Sigmoid colon (tissue), 7 donors: ENCODE results near the gene ZFPL1. TPM values are rescaled to one million over a fixed set of nuclear protein-coding genes. Genes with fewer than 3 reads are reported as not detected.
A peak's percentile ranks its signal among the peaks of the same experiment; 100 is the strongest.
"Not testable (repeated sequence)": the region's sequence is repeated elsewhere in the genome, so short reads cannot be mapped to it uniquely, and the experiment has no call there.

Source experiments
- DNase-seq: peaks from one replicate; pipeline ENCODE4 v3.0.0-alpha.2; 2019
- H3K27ac ChIP-seq, 4 donors: fragments of 200-600 bp; sonication (generic); one replicate each; pipeline ENCODE4 v1.5.1; 2016 to 2019; ENCODE audit warnings: mild to moderate bottlenecking in 1 of 4
- H3K27me3 ChIP-seq, 3 donors: fragments of 200-600 bp; sonication (generic); one replicate each; pipeline ENCODE4 v1.5.1; 2019; ENCODE audit warnings: mild to moderate bottlenecking in 1 of 3
- H3K36me3 ChIP-seq, 4 donors: fragments of 200-600 bp; sonication (generic); one replicate each; pipeline ENCODE4 v1.5.1; 2016 to 2019
- H3K4me1 ChIP-seq, 4 donors: fragments of 200-600 bp; sonication (generic); one replicate each; pipeline ENCODE4 v1.5.1; 2017 to 2019
- H3K4me3 ChIP-seq, 4 donors: fragments of 200-600 bp; sonication (generic); one replicate each; pipeline ENCODE4 v1.5.1; 2017 to 2019; ENCODE audit warnings: mild to moderate bottlenecking in 2 of 4, moderate library complexity in 1 of 4
- H3K9me3 ChIP-seq, 4 donors: fragments of 200-600 bp in 3 of 4; sonication (generic) in 3 of 4; one replicate each; pipeline versions ENCODE4 v1.5.1 to v1.6.1; 2013 to 2019
- CTCF ChIP-seq, 4 experiments: fragments of 450-650 bp in 3 of 4; fragments of 200-600 bp in 1 of 4; IDR thresholded peaks; one replicate each; pipeline ENCODE4 v1.5.1; 2016 to 2019; ENCODE audit warnings: antibody characterized with exemption in 4 of 4, mild to moderate bottlenecking in 3 of 4, moderate library complexity in 2 of 4
- EP300 ChIP-seq, 4 donors: sonication (generic); formaldehyde crosslinking; IDR thresholded peaks; one replicate each; pipeline ENCODE4 v1.6.1; 2017; ENCODE audit warnings: antibody characterized with exemption in 4 of 4
- POLR2A ChIP-seq, 2 donors: fragments of 450-650 bp; IDR thresholded peaks; one replicate each; pipeline ENCODE4 v1.6.1; 2016; ENCODE audit warnings: antibody characterized with exemption in 2 of 2, mild to moderate bottlenecking in 2 of 2, moderate library complexity in 2 of 2
- POLR2AphosphoS5 ChIP-seq, 4 donors: sonication (generic); formaldehyde crosslinking; IDR thresholded peaks; one replicate each; pipeline ENCODE4 v1.6.1; 2017; ENCODE audit warnings: antibody characterized with exemption in 4 of 4
- WGBS, 2 donors: extraction: QIAGEN DNeasy Blood & Tissue Kit; methylation state at CpG; one replicate each; pipeline ENCODE4 v1.1.7; 2013; 5-methylcytosine and 5-hydroxymethylcytosine counted together
- intact Hi-C: fragments of 100-400 bp; cut with DNase I; formaldehyde crosslinking; loops from one replicate; pipeline ENCODE4 v1.15.1; 2023
- polyA plus RNA-seq, 3 donors: library from polyadenylated mRNA; stranded (reverse); fragments of 200-250 nt; gene quantifications; one replicate each; pipeline ENCODE4 v1.2.3, GENCODE V29; 2013
- total RNA-seq, 4 donors: library from RNA; depleted of rRNA; stranded (reverse); fragments of >200 nt; gene quantifications; one replicate each; pipeline ENCODE4 v1.1.0, GENCODE V29; 2016
- donor health status: healthy with polysubstance abuse.
- donor health status: Bipolar disorder and iron deficiency.
- donor health status: healthy.

Gene ZFPL1
- total and polyA plus RNA-seq, 7 donors, result 26.1 to 61.5 (median 38.8) TPM

GRCh38 chr11:65117206-65118096 is 33.4 kb downstream of the ZFPL1 start, which contains the start of gene ZNHIT2:
ZNHIT2 (minus strand) TSS chr11:65117701; CDS start chr11:65117653, 48 bp downstream.
- peak in 1 of 4 donors; percentile 35 for TF ChIP-seq EP300 (IDR thresholded peaks at IDR 0.05)
- peak; percentile 33 to 36 for TF ChIP-seq POLR2A (IDR thresholded peaks at IDR 0.05)
- TF ChIP-seq CTCF (IDR thresholded peaks at IDR 0.05), result peak; percentile 84 to 97 (median 92)
- TF ChIP-seq POLR2AphosphoS5 (IDR thresholded peaks at IDR 0.05), result peak; percentile 74 to 92 (median 82)
- Histone ChIP-seq H3K4me1 (peaks cover 0 to 57% (median 45%) of the 10 kb centered on the region in 4 donors), H3K27me3 (no peaks in the 10 kb centered on the region), H3K36me3 (peaks cover 9 to 37% (median 18%) of the 10 kb centered on the region in 4 donors), H3K4me3 (peak within 1 kb of the TSS; percentile 68 to 98 (median 89)), H3K27ac (peak within 1 kb of the TSS; percentile 87 to 97 (median 90)), H3K9me3 (no peaks in the 10 kb centered on the region)
- peak; percentile 100 for DNase-seq
- intact Hi-C loops, result loop anchor here (1.0 to 10.0 kb wide), 5 partner anchors 33 to 497 kb away; partner anchors contain the start of genes ARL2, CDC42BPG, CDCA5 and MAP3K11
- 0 to 1% methylated on average over 89 of the region's 89 CpGs for WGBS, 2 donors

- peak overlapping the region; percentile 72 to 89 (median 81) for H3K27ac ChIP-seq
- intact Hi-C loops, result loop anchor here (10.0 kb wide), 2 partner anchors 273 to 497 kb away; partner anchors contain the start of genes CDC42BPG, MAP3K11 and PCNX3
- peak; percentile 52 for DNase-seq
- peaks cover 0 to 57% (median 44%) of the 10 kb centered on the region in 4 donors for H3K4me1 ChIP-seq
- no peaks in the 10 kb centered on the region for H3K9me3 ChIP-seq
- H3K4me3 ChIP-seq, result no peak overlapping the region
- 84 to 86% methylated on average over 18 of the region's 18 CpGs for WGBS, 2 donors
- H3K27me3 ChIP-seq, result no peaks in the 10 kb centered on the region
- TF ChIP-seq POLR2A (IDR thresholded peaks at IDR 0.05), result no peak
- TF ChIP-seq CTCF (IDR thresholded peaks at IDR 0.05), result peak in 2 of 4 experiments; percentile 20 to 27
- peaks cover 9 to 37% (median 18%) of the 10 kb centered on the region in 4 donors for H3K36me3 ChIP-seq
Measured at GRCh38 chr11:65118097-65118837, 34.2 kb downstream of the ZFPL1 start.

GRCh38 chr11:65118891-65119669 is 35.1 kb downstream of the ZFPL1 start:
- peak overlapping the region; percentile 72 to 89 (median 81) for H3K27ac ChIP-seq
- not testable (repeated sequence) for H3K27me3 ChIP-seq, H3K4me3 ChIP-seq, H3K9me3 ChIP-seq
- peak; percentile 62 for DNase-seq
- 90 to 93% methylated on average over 18 of the region's 18 CpGs for WGBS, 2 donors
- H3K36me3 ChIP-seq, result peaks cover 9 to 38% (median 18%) of the 10 kb centered on the region in 4 donors
- H3K4me1 ChIP-seq, result peaks cover 0 to 53% (median 38%) of the 10 kb centered on the region in 4 donors
- intact Hi-C loops, result loop anchor here (10.0 kb wide), 2 partner anchors 274 to 496 kb away; partner anchors contain the start of genes CDC42BPG, MAP3K11 and PCNX3

GRCh38 chr11:65119670-65119995 is 35.6 kb downstream of the ZFPL1 start:
- no peak overlapping the region for H3K4me3 ChIP-seq
- peak overlapping the region in 1 of 4 donors; percentile 72 for H3K27ac ChIP-seq
- no peak for DNase-seq
- peaks cover 9 to 43% (median 18%) of the 10 kb centered on the region in 4 donors for H3K36me3 ChIP-seq
- H3K27me3 ChIP-seq, result no peaks in the 10 kb centered on the region
- intact Hi-C loops, result loop anchor here (10.0 kb wide), 2 partner anchors 275 to 495 kb away; partner anchors contain the start of genes CDC42BPG, MAP3K11 and PCNX3
- peaks cover 0 to 53% (median 38%) of the 10 kb centered on the region in 4 donors for H3K4me1 ChIP-seq
- TF ChIP-seq POLR2A (IDR thresholded peaks at IDR 0.05), result no peak
- TF ChIP-seq POLR2AphosphoS5 (IDR thresholded peaks at IDR 0.05), result no peak
- TF ChIP-seq EP300 (IDR thresholded peaks at IDR 0.05), result no peak
- no peak for TF ChIP-seq CTCF (IDR thresholded peaks at IDR 0.05)
- H3K9me3 ChIP-seq, result no peaks in the 10 kb centered on the region
